Prostate gland (tissue), 2 donors: Measurements from ENCODE around the gene INPP4B.

Source experiments
- CTCF ChIP-seq, 4 experiments: fragments of 200-600 bp in 2 of 4; fragments of 450-650 bp in 2 of 4; sonication (generic) in 2 of 4; IDR thresholded peaks; 1 replicate in 3 of 4; 2 replicates in 1 of 4; pipeline ENCODE4 v1.5.1; 2016 to 2019; ENCODE audit warnings: antibody characterized with exemption in 4 of 4, mild to moderate bottlenecking in 2 of 4, moderate library complexity in 2 of 4
- POLR2A ChIP-seq: fragments of 450-650 bp; IDR thresholded peaks from one replicate; pipeline ENCODE4 v1.6.1; 2016; ENCODE audit warnings: antibody characterized with exemption, mild to moderate bottlenecking
- POLR2AphosphoS5 ChIP-seq: sonication (generic); formaldehyde crosslinking; IDR thresholded peaks from one replicate; pipeline ENCODE4 v1.6.1; 2017; ENCODE audit warnings: antibody characterized with exemption

- TF ChIP-seq CTCF (IDR thresholded peaks at IDR 0.05): no peak
- TF ChIP-seq POLR2AphosphoS5: no peak
- TF ChIP-seq POLR2A: no peak
Measured at GRCh38 chr4:142826503-142827241, 19.4 kb downstream of the INPP4B start.
